Fibroblast of villous mesenchyme (primary cell): ENCODE data around the gene POLDIP2. TPM values are rescaled to one million over a fixed set of nuclear protein-coding genes. Genes with fewer than 3 reads are reported as not detected.
A peak's percentile ranks its signal among the peaks of the same experiment; 100 is the strongest.

ENCODE experiments used
- DNase-seq: peaks from one replicate; pipeline ENCODE4 v3.0.0-alpha.2; 2010; ENCODE audit warnings: low read depth
- H3K4me3 ChIP-seq: 2 replicates; pipeline ENCODE4 v1.5.1; 2011; ENCODE audit warnings: low read depth, mild to moderate bottlenecking, low read length
- CTCF ChIP-seq: IDR thresholded peaks from 2 replicates; pipeline ENCODE4 v1.5.1; 2012; ENCODE audit warnings: low read depth, mild to moderate bottlenecking, low read length; ENCODE audit not compliant: insufficient read depth
- total RNA-seq: library from RNA; depleted of rRNA; stranded (reverse); fragments of >200 nt; gene quantifications from 2 replicates; pipeline ENCODE4 v1.2.3, GENCODE V29; 2012

Gene POLDIP2
- total RNA-seq, 1 donor, result 85.5 TPM

- peak within 1 kb of the TSS; percentile 73 for H3K4me3 ChIP-seq
- no peak for TF ChIP-seq CTCF
- DNase-seq, result peak; percentile 98
Measured at GRCh38 chr17:28370035-28370743, 12.9 kb upstream of the POLDIP2 start, which contains the start of gene VTN. Gene VTN, minus strand, starts transcription at chr17:28370307. Its CDS starts 104 bp downstream, at chr17:28370203.

DNA sequence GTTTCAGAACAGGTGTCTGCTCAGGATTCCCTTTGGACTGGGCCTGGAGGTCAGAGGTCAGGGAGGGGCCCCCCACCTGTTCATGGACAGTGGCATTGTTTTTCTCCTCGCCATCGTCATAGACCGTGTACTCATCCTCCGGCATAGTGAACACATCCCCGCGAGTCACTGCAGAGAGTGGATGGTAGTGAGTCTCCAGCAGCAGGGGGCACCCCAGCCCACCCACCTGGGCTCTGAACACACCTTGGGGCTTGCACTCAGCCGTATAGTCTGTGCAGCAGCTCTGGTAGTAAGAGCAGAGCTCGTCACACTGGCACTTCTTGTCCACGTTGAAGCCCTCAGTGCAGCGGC lies 12.3 kb upstream of the POLDIP2 start:
- peak overlapping the region; percentile 62 for H3K4me3 ChIP-seq
- peak; percentile 13 for DNase-seq
- TF ChIP-seq CTCF, result no peak

DNA sequence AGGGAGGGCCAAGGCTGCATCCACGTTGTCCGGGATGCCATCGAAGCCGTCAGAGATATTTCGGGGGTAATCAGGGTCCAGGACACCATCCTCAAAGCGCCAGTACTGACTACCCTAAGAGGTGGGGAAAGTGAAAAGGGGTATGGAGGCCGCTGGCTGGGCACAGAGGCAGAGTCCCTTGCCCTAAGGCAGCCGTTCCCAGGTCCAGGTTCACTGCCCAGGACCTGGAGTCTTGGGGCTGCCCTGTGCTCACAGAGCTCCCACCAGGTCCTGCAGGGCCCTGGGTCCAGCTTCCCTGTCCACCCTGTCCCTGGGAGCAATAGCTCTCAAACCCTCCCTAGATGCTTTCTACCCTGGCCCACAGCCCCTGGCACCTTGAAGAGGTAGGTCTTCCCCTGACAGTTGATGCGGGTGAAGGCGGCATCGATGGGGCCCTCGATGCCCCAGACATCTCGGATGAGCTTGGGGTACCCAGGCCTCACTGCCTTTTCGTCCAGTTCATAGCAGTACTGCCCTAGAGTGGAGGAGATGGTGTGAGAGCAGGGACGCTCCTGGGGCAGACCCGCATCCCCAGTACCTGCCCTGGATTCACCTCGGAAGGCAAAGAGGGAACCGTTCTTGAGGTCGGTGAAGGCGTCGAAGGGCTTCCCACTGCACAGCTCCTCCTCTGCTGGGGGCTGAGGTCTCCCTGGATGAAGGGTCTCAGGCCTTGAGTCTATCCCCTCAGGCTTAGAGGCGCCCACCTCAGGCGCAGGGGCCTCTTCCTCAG lies 11.8 kb upstream of the POLDIP2 start:
- no peak for TF ChIP-seq CTCF
- H3K4me3 ChIP-seq, result peak overlapping the region; percentile 62
- DNase-seq, result no peak

DNA sequence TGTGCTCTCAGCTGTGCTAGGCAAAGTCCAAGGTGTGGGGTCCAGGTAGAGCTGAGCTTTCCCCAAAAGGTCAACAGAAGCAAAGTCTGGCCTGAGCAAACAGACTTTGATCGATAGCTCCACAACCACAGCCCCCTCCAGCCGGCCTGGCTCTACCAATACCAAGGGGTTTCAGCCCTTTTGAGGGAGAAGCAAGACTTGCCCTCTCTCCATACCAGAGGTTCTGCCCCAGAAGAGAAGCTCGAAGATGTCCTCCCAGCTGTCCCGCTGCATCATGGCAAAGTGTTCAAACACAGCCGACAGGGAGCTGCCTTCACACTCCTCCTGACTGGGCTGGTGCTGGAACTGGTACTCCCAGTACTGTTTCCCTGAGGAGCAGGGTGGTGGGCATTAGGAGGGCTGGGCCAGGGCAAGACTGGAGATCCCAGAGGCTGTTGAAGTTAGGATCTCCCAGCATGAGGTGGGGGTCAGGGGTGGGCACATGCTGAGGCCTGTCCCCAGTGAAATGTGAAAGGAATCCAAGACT lies 11.0 kb upstream of the POLDIP2 start:
- no peak for DNase-seq
- no peak overlapping the region for H3K4me3 ChIP-seq

DNA sequence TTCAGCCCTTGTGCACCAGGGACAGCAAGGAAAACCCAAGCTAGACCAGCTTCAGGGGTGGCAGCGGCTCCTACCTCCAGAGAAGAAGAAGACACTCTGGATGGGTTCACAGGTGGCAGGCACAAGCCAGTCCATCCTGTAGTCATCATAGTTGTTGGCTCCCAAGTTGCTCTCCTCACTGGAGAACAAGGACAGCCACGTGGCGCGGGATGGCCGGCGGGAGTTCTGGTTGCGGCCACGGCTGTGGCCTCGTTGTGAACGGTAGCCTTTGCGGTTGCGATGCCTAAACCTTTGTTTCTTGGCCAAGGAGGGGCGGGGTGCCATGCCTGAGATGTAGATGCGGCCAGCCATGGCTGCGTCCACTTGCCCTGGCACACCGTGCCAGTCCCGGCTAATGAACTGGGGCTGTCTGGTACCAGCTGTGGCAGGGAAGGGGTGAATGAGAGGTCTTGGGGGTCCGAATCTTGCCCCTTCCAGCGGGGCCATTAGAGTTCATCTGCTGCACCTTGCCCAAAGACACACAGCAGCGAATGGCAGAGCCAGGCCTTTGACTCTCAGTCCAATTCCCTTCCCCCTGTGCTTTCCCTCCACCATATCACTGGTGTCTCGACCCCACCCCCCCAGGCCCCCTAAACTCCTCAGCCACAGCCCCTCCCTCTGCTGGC lies 10.4 kb upstream of the POLDIP2 start:
- TF ChIP-seq CTCF, result no peak
- DNase-seq, result no peak
- H3K4me3 ChIP-seq, result no peak overlapping the region

More for the DNA sequence above, 11.0 kb upstream of the POLDIP2 start:
- TF ChIP-seq CTCF, result no peak

- peak; percentile 9 for TF ChIP-seq CTCF
- no peak for DNase-seq
- no peak overlapping the region for H3K4me3 ChIP-seq
Measured at GRCh38 chr17:28366605-28367004, 9.3 kb upstream of the POLDIP2 start.
